Stimulated activated CD4-positive, alpha-beta T cell treated with anti-CD3 and anti-CD28 coated beads, Interleukin-4, amount 100 ng/mL, for 24 hours (primary cell): Measurements from ENCODE around the gene AQP6.

Experiments
- DNase-seq: peaks from one replicate; pipeline ENCODE4 v3.0.0-alpha.2; 2020

Gene AQP6

GRCh38 chr12:49957570-49957967 lies 15.2 kb upstream of the AQP6 start:
- no peak for DNase-seq

- no peak for DNase-seq
Observed at GRCh38 chr12:49959685-49960473, 12.9 kb upstream of the AQP6 start.

GRCh38 chr12:49960474-49961110 lies 12.2 kb upstream of the AQP6 start:
- DNase-seq, result no peak

GRCh38 chr12:49961111-49961922 lies 11.4 kb upstream of the AQP6 start, which contains the start of gene AQP5:
TSS of gene AQP5 (plus strand) at chr12:49961872. CDS start at chr12:49962018, 146 bp downstream.
- DNase-seq, result no peak

GRCh38 chr12:49961993-49962764 lies 10.6 kb upstream of the AQP6 start:
- DNase-seq, result no peak

GRCh38 chr12:49962861-49963765 lies 9.6 kb upstream of the AQP6 start:
- no peak for DNase-seq

DNA sequence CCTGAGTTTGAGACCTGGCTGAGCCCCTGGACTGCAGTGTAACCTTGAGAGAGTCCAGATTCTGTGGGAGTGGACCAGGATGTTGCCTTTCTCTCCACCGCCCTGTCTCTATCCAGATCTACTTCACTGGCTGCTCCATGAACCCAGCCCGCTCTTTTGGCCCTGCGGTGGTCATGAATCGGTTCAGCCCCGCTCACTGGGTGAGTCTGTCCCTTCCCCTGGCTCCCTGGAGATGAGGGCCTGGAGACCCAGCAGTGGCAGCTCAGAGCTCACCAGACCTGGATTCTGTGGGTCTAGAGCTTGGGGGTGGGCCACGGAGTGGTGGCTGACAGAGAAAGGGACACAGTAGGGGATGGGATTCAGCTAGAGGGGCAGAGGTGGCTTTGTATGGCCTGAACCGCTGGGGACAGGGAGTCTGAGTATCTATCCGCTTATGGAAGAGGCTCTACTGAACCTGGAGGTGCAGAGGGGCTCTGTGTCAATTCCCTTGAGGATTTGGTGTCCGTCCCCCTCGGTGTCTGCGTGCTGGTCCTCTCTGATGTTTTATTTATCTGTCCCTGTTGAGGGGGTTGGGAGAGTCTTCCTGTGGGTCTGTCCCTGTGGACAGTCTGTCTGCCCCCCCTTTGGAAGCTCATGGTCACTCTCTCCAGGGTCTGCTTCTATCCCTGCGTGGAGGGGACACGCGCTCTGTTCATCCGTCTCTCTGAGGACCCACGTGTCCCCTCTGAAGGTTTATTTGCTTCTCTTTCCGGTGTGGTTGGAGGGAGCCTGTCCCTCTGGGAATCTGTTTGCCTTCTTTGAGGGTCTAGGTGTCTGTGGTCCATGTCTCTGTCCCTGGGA lies 8.6 kb upstream of the AQP6 start:
- no peak for DNase-seq

DNA sequence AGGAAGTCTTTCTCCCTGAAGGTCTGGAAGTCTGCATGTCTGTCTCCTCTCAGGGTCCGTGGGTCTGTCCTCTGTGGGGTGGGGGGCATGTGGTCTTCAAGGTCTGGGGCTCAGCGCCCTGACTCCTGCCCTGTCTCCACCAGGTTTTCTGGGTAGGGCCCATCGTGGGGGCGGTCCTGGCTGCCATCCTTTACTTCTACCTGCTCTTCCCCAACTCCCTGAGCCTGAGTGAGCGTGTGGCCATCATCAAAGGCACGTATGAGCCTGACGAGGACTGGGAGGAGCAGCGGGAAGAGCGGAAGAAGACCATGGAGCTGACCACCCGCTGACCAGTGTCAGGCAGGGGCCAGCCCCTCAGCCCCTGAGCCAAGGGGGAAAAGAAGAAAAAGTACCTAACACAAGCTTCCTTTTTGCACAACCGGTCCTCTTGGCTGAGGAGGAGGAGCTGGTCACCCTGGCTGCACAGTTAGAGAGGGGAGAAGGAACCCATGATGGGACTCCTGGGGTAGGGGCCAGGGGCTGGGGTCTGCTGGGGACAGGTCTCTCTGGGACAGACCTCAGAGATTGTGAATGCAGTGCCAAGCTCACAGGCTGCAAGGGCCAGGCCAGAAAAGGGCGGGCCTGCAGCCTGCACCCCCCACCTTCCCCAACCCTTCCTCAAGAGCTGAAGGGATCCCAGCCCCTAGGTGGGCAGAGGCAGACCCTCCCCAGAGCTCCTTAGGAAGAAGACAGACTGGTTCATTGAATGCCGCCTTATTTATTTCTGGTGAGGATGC lies 7.7 kb upstream of the AQP6 start:
- no peak for DNase-seq

- DNase-seq, result no peak
Observed at GRCh38 chr12:49965836-49966235, 6.9 kb upstream of the AQP6 start.

- no peak for DNase-seq
Observed at GRCh38 chr12:49966511-49967041, 6.2 kb upstream of the AQP6 start.

- DNase-seq, result peak; percentile 94
Observed at GRCh38 chr12:49967042-49967776, 5.5 kb upstream of the AQP6 start.

- DNase-seq, result no peak
Observed at GRCh38 chr12:49967777-49968250, 4.9 kb upstream of the AQP6 start.

DNA sequence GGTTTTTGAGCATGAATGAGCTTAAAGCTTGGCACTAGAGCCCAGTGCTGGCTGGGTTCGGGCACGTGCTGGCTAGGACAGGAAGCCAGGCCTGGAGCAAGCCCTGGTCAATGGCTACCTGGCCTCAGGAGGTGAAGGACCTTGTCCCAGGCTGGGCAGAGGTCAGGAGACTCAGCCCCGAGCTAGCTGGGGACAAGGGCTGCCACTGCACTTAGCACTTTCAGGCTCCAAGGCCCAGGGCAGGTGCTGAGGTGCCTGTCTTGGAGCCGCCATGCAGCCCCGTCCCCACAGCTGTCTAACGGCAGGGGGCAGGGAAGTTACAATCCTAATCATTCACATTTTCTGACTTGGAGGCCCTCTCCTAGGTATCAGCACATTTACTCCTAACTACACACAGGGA lies 4.3 kb upstream of the AQP6 start:
- no peak for DNase-seq

DNA sequence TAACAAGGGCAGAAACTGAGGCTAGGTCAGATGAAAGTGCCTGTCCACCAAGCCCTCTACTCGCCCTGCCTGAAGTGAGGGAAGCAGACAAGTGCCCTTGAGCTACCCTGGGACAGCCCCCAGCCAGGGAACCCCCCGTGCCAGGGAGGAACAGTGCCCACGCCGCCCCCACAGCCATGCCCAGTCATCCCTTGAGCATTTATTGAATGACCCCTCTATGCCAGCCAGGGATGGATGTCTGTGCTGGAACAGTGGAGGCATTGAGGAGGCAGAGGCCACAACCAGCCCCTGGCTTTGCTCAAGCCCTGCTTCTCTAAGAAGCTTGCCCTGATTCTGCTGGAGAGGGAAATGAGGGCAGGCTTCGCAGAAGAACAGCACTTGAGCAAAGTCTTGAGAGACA lies 3.7 kb upstream of the AQP6 start:
- DNase-seq, result no peak

DNA sequence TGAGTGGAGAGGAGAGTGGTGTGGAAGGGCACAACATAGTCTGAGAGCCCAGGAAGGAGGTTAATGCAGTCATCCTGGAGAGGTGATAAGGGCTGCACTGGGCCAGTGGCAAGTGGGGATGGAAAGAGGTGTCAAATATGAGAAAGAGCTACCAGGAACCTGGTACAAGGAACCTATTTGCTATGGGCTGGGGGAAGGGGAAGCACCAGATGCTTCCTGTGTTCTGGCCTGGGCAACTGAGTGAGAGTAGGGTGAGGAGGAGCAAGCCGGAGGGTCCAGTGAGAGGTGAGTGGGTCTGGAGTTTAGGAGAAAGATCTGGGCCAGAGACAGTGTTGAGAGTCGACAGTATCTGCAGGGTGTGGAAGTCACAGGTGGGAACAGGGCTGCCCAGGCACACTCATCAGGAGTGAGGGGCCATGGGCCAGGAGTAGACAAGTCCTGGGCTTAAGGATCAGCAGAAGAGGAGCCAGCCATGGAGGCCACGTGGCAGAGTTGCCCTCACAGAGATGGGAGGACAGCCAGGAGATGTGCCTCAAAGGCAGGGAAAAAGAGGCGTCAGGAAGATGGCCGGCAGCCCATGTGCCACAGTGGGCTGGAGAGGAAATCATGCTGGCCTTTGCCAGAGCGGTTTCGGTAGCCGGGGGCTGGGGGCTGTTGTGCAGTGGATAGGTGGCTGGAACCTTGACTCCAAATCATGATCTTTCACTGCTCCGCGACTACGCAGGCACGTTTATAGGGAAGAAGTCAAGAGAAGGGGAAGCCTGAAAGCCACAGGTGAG lies 2.9 kb upstream of the AQP6 start:
- no peak for DNase-seq

DNA sequence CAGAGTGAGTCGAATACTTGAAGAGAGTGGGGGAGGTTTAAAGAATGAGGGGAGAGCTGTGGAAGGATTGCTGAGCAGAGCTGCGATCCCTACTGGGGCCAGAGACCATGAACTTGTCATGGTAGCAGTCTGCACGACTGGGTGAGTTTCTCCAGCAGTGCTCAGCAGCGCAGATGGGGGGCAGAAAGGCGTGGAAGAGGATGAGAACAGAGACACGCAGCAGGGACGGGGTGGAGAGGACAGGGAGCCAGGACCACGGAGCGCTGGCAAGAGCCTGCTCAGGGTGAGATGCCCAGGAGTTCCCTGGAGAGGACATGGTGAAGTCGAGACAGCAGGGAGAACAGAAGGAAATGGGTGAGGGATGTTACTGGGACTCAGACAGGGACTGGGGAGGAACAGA lies 2.1 kb upstream of the AQP6 start:
- no peak for DNase-seq

DNA sequence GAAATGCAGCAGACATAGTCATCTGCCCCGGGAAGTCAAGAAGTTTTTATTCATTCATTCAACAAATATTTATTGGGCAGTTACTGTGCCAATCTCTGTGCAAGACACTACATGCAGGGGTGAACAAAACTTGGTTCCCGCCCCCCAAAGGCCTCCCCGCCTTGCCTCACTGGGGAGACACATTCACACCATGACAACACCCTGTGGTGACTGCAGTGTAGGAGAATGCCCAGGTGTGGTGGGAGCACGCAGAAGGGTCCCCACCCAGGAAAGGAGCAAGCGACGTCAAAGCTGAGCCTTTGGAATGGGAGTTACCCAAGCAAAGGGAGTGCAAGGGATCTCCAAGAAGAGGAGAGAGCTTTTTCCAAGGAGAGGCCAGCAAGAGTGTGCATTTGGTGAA lies 1.6 kb upstream of the AQP6 start:
- DNase-seq, result no peak

DNA sequence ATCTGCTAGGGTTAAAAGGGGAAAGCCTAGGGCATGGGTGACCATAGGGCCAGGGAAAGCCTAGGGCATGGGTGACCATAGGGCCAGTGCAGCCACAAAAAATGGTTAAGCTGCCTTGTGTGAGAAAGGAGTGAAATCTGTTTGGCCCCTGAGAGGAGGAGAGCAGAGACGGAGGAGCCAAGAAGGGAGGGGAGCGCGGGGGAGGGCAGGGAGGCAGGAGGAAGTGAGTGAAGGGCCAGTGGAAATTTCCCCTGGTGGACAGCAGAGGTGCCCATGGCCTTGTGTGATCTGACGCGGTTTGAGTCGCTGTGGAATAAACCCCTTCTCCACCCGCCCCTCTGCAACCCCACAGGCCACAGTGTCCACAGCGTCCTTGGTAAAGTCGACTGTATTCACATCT lies 618 bp upstream of the AQP6 start:
- DNase-seq, result no peak
